Sigmoid colon (tissue), 4 donors: Measurements from ENCODE around the gene MAD1L1.

Experiments used
- EP300 ChIP-seq, 4 donors: sonication (generic); formaldehyde crosslinking; IDR thresholded peaks; one replicate each; pipeline ENCODE4 v1.6.1; 2017; ENCODE audit warnings: antibody characterized with exemption in 4 of 4
- POLR2A ChIP-seq, 2 donors: fragments of 450-650 bp; IDR thresholded peaks; one replicate each; pipeline ENCODE4 v1.6.1; 2016; ENCODE audit warnings: antibody characterized with exemption in 2 of 2, mild to moderate bottlenecking in 2 of 2, moderate library complexity in 2 of 2
- POLR2AphosphoS5 ChIP-seq, 4 donors: sonication (generic); formaldehyde crosslinking; IDR thresholded peaks; one replicate each; pipeline ENCODE4 v1.6.1; 2017; ENCODE audit warnings: antibody characterized with exemption in 4 of 4
- TF ChIP-seq, protein P1 (sequence below), 4 experiments: fragments of 450-650 bp in 3 of 4; fragments of 200-600 bp in 1 of 4; IDR thresholded peaks; one replicate each; pipeline ENCODE4 v1.5.1; 2016 to 2019; ENCODE audit warnings: antibody characterized with exemption in 4 of 4, mild to moderate bottlenecking in 3 of 4, moderate library complexity in 2 of 4

DNA sequence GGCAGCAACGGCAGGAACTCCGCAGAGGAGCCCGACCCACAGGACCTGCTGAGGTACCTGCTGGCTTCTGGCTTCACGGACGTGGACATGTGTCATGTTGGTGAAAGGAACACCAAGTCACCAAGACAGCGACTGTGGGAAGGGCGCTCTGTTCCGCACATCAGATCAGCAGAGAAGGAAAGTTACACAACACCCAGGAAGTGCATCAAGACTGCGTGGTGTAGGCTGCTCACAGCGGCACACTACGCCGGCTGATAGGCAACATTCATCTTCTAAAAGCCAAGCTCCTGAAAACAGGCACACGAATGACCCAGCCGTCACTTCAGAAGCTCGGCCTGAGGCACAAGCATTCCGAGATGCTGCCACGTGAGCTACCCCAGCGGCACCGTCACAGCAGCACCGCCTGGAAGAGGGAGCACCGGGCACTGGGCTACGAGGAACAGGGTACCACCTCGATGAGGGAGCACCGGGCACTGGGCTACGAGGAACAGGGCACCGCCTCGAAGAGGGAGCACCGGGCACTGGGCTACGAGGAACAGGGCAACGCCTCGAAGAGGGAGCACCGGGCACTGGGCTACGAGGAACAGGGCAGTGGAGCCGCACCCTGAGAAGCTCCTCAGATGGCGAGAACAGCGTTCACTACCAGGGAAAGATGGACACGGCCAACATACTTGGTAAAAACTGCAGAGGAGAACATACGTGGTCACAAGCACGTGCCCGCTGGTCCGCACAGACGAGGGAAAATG, 86.7 kb downstream of the MAD1L1 start:
- TF ChIP-seq, protein P1, sequence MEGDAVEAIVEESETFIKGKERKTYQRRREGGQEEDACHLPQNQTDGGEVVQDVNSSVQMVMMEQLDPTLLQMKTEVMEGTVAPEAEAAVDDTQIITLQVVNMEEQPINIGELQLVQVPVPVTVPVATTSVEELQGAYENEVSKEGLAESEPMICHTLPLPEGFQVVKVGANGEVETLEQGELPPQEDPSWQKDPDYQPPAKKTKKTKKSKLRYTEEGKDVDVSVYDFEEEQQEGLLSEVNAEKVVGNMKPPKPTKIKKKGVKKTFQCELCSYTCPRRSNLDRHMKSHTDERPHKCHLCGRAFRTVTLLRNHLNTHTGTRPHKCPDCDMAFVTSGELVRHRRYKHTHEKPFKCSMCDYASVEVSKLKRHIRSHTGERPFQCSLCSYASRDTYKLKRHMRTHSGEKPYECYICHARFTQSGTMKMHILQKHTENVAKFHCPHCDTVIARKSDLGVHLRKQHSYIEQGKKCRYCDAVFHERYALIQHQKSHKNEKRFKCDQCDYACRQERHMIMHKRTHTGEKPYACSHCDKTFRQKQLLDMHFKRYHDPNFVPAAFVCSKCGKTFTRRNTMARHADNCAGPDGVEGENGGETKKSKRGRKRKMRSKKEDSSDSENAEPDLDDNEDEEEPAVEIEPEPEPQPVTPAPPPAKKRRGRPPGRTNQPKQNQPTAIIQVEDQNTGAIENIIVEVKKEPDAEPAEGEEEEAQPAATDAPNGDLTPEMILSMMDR (IDR thresholded peaks at IDR 0.05): no peak
- TF ChIP-seq POLR2A (IDR thresholded peaks at IDR 0.05): no peak
- no peak for TF ChIP-seq POLR2AphosphoS5 (IDR thresholded peaks at IDR 0.05)
- no peak for TF ChIP-seq EP300 (IDR thresholded peaks at IDR 0.05)
